Keratinocyte (primary cell): Measurements from ENCODE around the gene COPG2. TPM values are rescaled to one million over a fixed set of nuclear protein-coding genes. Genes with fewer than 3 reads are reported as not detected.

Source experiments
- DNase-seq: peaks from one replicate; pipeline ENCODE4 v3.0.0-alpha.2; 2011; ENCODE audit warnings: low read depth, missing footprints, low spot score
- FAIRE-seq: peaks from 2 replicates; lab custom pipeline; 2011; peaks lifted over from hg19 to GRCh38; lab: Jason Lieb, UNC
- H2AFZ ChIP-seq: 2 replicates; pipeline ENCODE4 v1.6.0; 2012; ENCODE audit warnings: low read length, control low read depth, inconsistent platforms; ENCODE audit not compliant: control insufficient read depth
- H3K27ac ChIP-seq: 2 replicates; pipeline ENCODE4 v1.5.1; 2011; ENCODE audit warnings: low read length; ENCODE audit not compliant: control insufficient read depth, insufficient read depth
- H3K27me3 ChIP-seq: 3 replicates; pipeline ENCODE4 v1.6.0; 2011; ENCODE audit warnings: low read length; ENCODE audit not compliant: control insufficient read depth, insufficient read depth; ENCODE audit errors: extremely low read depth
- H3K36me3 ChIP-seq, 2 experiments: 2 replicates in 1 of 2; 3 replicates in 1 of 2; pipeline ENCODE4 v1.5.1; 2011; ENCODE audit warnings: low read length in 2 of 2, mild to moderate bottlenecking in 1 of 2; ENCODE audit not compliant: control insufficient read depth in 2 of 2, insufficient read depth in 2 of 2; ENCODE audit errors: extremely low read depth in 1 of 2
- H3K4me1 ChIP-seq: 3 replicates; pipeline ENCODE4 v1.5.1; 2011; ENCODE audit warnings: low read length; ENCODE audit not compliant: control insufficient read depth, insufficient read depth; ENCODE audit errors: extremely low read depth
- H3K4me2 ChIP-seq: 3 replicates; pipeline ENCODE4 v1.6.0; 2011; ENCODE audit warnings: low read depth, low read length; ENCODE audit not compliant: control insufficient read depth, insufficient read depth; ENCODE audit errors: extremely low read depth
- H3K4me3 ChIP-seq, 3 experiments: fragments of 200-600 bp in 1 of 3; sonication (generic) in 1 of 3; 2 replicates in 2 of 3; 3 replicates in 1 of 3; pipeline ENCODE4 v1.5.1; 2011 to 2016; ENCODE audit warnings: low read length in 3 of 3, mild to moderate bottlenecking in 3 of 3, control low read depth in 2 of 3, inconsistent platforms in 1 of 3, low read depth in 1 of 3, mixed read lengths in 1 of 3, mixed run types in 1 of 3, moderate library complexity in 1 of 3; ENCODE audit not compliant: control insufficient read depth in 2 of 3, insufficient read depth in 2 of 3; ENCODE audit errors: extremely low read depth in 1 of 3
- H3K79me2 ChIP-seq: 2 replicates; pipeline ENCODE4 v1.6.0; 2012; ENCODE audit warnings: low read length; ENCODE audit not compliant: control insufficient read depth, insufficient read depth
- H3K9ac ChIP-seq: 3 replicates; pipeline ENCODE4 v1.6.0; 2011; ENCODE audit warnings: low read length; ENCODE audit not compliant: control insufficient read depth, insufficient read depth; ENCODE audit errors: extremely low read depth
- H3K9me1 ChIP-seq: 3 replicates; pipeline ENCODE4 v1.6.0; 2011; ENCODE audit warnings: low read length; ENCODE audit not compliant: control insufficient read depth, insufficient read depth; ENCODE audit errors: extremely low read depth
- H3K9me3 ChIP-seq: 2 replicates; pipeline ENCODE4 v1.5.1; 2012; ENCODE audit warnings: low read depth, low read length; ENCODE audit not compliant: control insufficient read depth
- H4K20me1 ChIP-seq: 3 replicates; pipeline ENCODE4 v1.6.0; 2011; ENCODE audit warnings: low read length; ENCODE audit not compliant: control insufficient read depth, insufficient read depth; ENCODE audit errors: extremely low read depth
- CTCF ChIP-seq, 3 experiments: IDR thresholded peaks in 1 of 3; conservative IDR thresholded peaks in 1 of 3; optimal IDR thresholded peaks in 1 of 3; 2 replicates in 2 of 3; 3 replicates in 1 of 3; pipeline versions ENCODE3 to v1.5.1; 2011; ENCODE audit warnings: low read length in 3 of 3, mild to moderate bottlenecking in 3 of 3, moderate library complexity in 2 of 3, control low read depth in 1 of 3, inconsistent platforms in 1 of 3; ENCODE audit not compliant: insufficient read depth in 2 of 3; ENCODE audit errors: extremely low read depth in 1 of 3
- EZH2 ChIP-seq: IDR thresholded peaks from one replicate; pipeline ENCODE4 v1.6.1; 2012; ENCODE audit warnings: inconsistent platforms, mild to moderate bottlenecking, low read length, moderate library complexity
- dilution Hi-C: fragments of 300-500 bp; cut with MboI; formaldehyde crosslinking; loops from one replicate; pipeline ENCODE4 v1.7.0; 2020; ENCODE audit warnings: low sequenced_read_pairs; ENCODE audit not compliant: extremely low pct_ligation_motif_present
- polyA plus RNA-seq, 5 experiments: library from polyadenylated mRNA; depleted of rRNA in 3 of 5; stranded (reverse) in 3 of 5; stranded (forward) in 1 of 5; unstranded in 1 of 5; fragments of >200 nt; gene quantifications; 1 replicate in 1 of 5; 2 replicates in 3 of 5; 3 replicates in 1 of 5; pipeline versions ENCODE4 v1.2.1 to v1.2.3, GENCODE V29; 2011 to 2012; ENCODE audit warnings: missing spikeins in 2 of 5, low read depth in 1 of 5, low replicate concordance in 1 of 5

Gene COPG2
- polyA plus RNA-seq, 1 donor (not counting 4 experiments of a cell fraction or from before 2014, with no cell fraction given): 38.8 TPM

DNA sequence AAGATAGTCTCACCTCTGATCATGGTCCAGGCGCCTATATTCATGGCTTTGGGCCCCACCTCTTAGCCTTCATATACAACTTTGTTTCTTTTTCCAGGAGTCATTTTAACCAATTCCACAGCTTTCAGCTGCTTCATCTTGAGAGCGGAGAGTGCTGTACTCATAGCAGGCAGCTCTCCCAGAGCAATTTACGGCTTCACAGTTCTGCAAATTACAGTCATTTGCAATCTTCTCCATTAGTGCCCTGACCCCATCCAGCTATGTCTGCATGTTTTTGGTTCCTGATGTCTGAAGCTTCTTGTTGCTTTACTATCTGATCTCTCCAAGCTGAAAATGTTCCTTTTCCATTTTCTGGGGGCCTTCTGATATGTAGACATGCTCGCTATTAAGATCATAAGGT lies 194.7 kb downstream of the COPG2 start:
- Histone ChIP-seq H3K9ac (no peak overlapping the region), H3K4me1 (no peaks in the 10 kb centered on the region), H3K27ac (no peak overlapping the region), H3K4me2 (no peak overlapping the region), H3K36me3 (no peaks in the 10 kb centered on the region), H2AFZ (no peak overlapping the region), H3K9me3 (no peaks in the 10 kb centered on the region), H3K27me3 (peaks cover 2% of the 10 kb centered on the region), H3K79me2 (no peaks in the 10 kb centered on the region), H3K9me1 (no peaks in the 10 kb centered on the region), H3K4me3 (no peak overlapping the region), H4K20me1 (no peaks in the 10 kb centered on the region)
- dilution Hi-C loops: no loop called here
- TF ChIP-seq CTCF (optimal IDR thresholded peaks at IDR 0.05 in 1 of 3, IDR thresholded peaks at IDR 0.05 in 1 of 3, conservative IDR thresholded peaks at IDR 0.05 in 1 of 3; ENCODE audit: extremely low read depth in 1 of 3, insufficient read depth in 2 of 3, low read length in 3 of 3): no peak
- TF ChIP-seq EZH2: no peak
- FAIRE-seq (no peak), DNase-seq (no peak)

DNA sequence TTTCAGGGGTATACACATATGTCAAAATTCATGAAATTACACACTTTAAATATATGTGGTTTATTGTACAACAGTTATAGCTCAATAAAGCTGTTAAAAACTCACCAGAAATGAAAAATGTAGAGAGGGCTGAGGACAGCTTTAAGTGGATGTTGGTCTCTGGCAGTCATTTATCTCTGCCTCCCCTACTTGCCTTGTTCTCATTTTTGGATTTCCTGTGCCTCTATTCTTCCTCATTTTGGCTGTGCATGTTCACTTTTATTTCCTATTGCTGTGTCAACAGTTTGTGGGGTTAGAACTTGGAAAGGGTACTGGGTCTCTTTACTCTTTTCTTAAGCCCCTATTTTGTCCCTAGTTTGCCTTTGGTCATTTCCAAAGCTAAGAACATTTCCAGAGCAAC lies 195.3 kb downstream of the COPG2 start:
- Histone ChIP-seq H3K27ac (no peak overlapping the region), H3K4me1 (no peaks in the 10 kb centered on the region), H3K9me3 (no peaks in the 10 kb centered on the region), H4K20me1 (no peaks in the 10 kb centered on the region), H3K4me2 (no peak overlapping the region), H3K4me3 (no peak overlapping the region), H3K36me3 (no peaks in the 10 kb centered on the region), H3K27me3 (peaks cover 2% of the 10 kb centered on the region), H3K9ac (no peak overlapping the region), H2AFZ (no peak overlapping the region), H3K79me2 (no peaks in the 10 kb centered on the region), H3K9me1 (no peaks in the 10 kb centered on the region)
- FAIRE-seq (no peak), DNase-seq (no peak)
- TF ChIP-seq CTCF (optimal IDR thresholded peaks at IDR 0.05 in 1 of 3, IDR thresholded peaks at IDR 0.05 in 1 of 3, conservative IDR thresholded peaks at IDR 0.05 in 1 of 3; ENCODE audit: extremely low read depth in 1 of 3, insufficient read depth in 2 of 3, low read length in 3 of 3): no peak
- no peak for TF ChIP-seq EZH2
- dilution Hi-C loops: no loop called here
